WERI-Rb-1 (cell line): ENCODE results near the gene RBM39.
"Not testable (repeated sequence)": the region's sequence is repeated elsewhere in the genome, so short reads cannot be mapped to it uniquely, and the experiment has no call there.

ENCODE experiments used
- DNase-seq: peaks from one replicate; pipeline ENCODE4 v3.0.0-alpha.2; 2020
- H3K27ac ChIP-seq: fragments of 250-450 bp; sonication (Bioruptor Pico); 2 replicates; pipeline ENCODE4 v1.5.1; 2020; ENCODE audit warnings: mild to moderate bottlenecking, moderate library complexity
- H3K27me3 ChIP-seq: fragments of 250-450 bp; sonication (Bioruptor Pico); 2 replicates; pipeline ENCODE4 v1.5.1; 2021; ENCODE audit warnings: mild to moderate bottlenecking, low read depth, moderate library complexity; ENCODE audit not compliant: insufficient read depth, severe bottlenecking
- H3K36me3 ChIP-seq: fragments of 250-450 bp; sonication (Bioruptor Pico); 2 replicates; pipeline ENCODE4 v1.5.1; 2020; ENCODE audit warnings: mild to moderate bottlenecking, moderate library complexity
- H3K4me3 ChIP-seq: 2 replicates; pipeline ENCODE4 v1.5.1; 2011; ENCODE audit warnings: low read depth, mild to moderate bottlenecking, control low read depth, low read length
- H3K9me3 ChIP-seq: fragments of 250-450 bp; sonication (Bioruptor Pico); 2 replicates; pipeline ENCODE4 v1.5.1; 2021; ENCODE audit warnings: mild to moderate bottlenecking, moderate library complexity; ENCODE audit not compliant: severe bottlenecking
- TF ChIP-seq, protein P1 (sequence below): IDR thresholded peaks from 2 replicates; pipeline ENCODE4 v1.5.1; 2011; ENCODE audit warnings: low read depth, mild to moderate bottlenecking, control low read depth, inconsistent platforms, low read length

RBM39 gene

DNA sequence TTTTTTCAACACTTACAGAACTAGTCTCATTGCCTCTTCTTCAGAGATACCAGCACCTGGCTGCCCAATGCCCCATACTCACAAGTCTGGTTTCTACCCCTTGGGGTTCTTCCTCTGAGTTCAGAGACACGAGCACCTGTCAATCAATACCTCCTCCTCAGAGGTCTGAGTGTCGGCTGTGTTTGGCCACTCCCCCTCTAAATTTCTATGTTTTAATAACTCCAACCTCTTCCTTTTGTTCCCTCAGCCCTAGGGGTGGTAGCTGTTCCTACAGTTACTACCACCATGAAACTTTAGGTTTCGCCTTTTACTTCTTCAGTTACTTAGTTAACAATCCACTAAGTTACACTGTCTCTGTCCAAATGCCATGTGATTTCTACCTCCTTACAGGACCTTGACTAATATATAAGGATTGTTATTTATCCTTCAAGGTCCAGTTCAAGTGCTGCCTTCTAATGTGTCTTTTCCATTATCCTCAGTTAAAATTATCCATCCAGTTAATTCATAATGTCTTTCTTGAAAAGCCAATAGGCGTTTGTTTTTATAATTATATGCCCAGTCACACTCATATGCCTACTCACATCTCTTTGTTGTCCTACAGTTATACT is 15.1 kb upstream of the RBM39 start:
- Histone ChIP-seq H3K27ac (peak overlapping the region; percentile 64), H3K4me3 (peak overlapping the region; percentile 6; the same call in 1 of the 2 replicates), H3K36me3 (no peaks in the 10 kb centered on the region), H3K9me3 (peaks cover 2% of the 10 kb centered on the region), H3K27me3 (no peaks in the 10 kb centered on the region)
- TF ChIP-seq, protein P1, sequence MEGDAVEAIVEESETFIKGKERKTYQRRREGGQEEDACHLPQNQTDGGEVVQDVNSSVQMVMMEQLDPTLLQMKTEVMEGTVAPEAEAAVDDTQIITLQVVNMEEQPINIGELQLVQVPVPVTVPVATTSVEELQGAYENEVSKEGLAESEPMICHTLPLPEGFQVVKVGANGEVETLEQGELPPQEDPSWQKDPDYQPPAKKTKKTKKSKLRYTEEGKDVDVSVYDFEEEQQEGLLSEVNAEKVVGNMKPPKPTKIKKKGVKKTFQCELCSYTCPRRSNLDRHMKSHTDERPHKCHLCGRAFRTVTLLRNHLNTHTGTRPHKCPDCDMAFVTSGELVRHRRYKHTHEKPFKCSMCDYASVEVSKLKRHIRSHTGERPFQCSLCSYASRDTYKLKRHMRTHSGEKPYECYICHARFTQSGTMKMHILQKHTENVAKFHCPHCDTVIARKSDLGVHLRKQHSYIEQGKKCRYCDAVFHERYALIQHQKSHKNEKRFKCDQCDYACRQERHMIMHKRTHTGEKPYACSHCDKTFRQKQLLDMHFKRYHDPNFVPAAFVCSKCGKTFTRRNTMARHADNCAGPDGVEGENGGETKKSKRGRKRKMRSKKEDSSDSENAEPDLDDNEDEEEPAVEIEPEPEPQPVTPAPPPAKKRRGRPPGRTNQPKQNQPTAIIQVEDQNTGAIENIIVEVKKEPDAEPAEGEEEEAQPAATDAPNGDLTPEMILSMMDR, result no peak
- no peak for DNase-seq

DNA sequence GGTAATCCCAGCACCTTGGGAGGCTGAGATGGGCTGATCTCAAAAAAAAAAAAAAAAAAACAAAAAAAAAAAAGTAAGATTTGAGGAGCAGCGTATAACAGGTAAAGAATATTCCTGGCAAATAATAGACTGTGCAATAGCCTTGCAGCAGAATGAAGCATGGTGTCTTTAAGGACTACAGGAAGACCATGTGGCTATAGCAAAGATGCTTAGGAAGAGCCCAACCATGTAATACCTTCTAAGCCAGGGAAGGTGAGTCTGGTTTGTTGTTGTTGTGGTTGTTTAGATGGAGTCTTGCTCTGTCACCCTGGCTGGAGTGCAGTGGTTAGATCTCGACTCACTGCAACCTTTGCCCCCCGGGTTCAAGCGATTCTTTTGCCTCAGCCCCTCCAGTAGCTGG is 14.3 kb upstream of the RBM39 start:
- DNase-seq, result no peak
- H3K9me3 ChIP-seq, result peaks cover 2% of the 10 kb centered on the region
- TF ChIP-seq, protein P1, result no peak
- peak overlapping the region; percentile 64 for H3K27ac ChIP-seq
- H3K36me3 ChIP-seq, result no peaks in the 10 kb centered on the region
- no peak overlapping the region for H3K4me3 ChIP-seq
- H3K27me3 ChIP-seq, result no peaks in the 10 kb centered on the region

DNA sequence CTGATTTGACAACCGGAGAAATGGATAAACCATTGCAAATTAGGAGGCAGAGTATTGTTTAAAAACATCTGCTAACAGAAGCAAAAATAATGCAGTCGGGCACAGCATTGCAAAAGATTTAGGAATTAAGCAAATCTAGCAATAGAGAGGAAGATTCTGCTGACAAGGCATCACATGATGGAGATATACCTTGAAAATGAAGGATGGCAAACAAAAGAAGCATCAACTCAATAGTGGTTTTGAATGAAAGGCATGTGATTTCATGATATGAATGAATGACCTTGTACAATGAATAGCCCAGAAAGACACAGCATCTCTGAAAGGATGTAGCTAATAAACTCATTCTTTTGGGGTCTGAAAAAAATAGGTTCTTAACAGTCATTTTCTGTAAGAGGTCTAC is 8.6 kb upstream of the RBM39 start:
- TF ChIP-seq, protein P1, result no peak
- no peaks in the 10 kb centered on the region for H3K36me3 ChIP-seq
- H3K9me3 ChIP-seq, result no peaks in the 10 kb centered on the region
- no peak overlapping the region for H3K27ac ChIP-seq
- DNase-seq, result no peak
- no peak overlapping the region for H3K4me3 ChIP-seq
- no peaks in the 10 kb centered on the region for H3K27me3 ChIP-seq

DNA sequence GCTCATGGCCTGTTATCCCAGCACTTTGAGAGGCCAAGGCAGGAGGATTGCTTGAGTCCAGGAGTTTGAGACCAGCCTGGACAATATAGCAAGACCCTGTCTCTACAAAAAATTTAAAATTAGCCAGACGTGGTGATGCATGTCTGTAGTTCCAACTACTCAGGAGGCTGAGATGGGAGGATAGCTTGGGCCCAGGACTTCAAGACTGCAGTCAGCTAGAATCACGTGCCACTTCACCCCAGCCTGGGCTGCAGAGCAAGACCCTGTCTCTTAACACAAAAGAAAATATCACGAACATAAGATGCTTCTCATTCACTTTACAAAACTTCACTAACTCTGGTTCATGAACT is 2.4 kb upstream of the RBM39 start:
- H3K36me3 ChIP-seq, result peaks cover 24% of the 10 kb centered on the region
- peak overlapping the region; percentile 99 for H3K27ac ChIP-seq
- H3K4me3 ChIP-seq, result not testable (repeated sequence)

GRCh38 chr20:35743693-35744491 is 1.8 kb upstream of the RBM39 start:
- Histone ChIP-seq H3K27me3 (no peaks in the 10 kb centered on the region), H3K4me3 (peak overlapping the region; percentile 47), H3K36me3 (peaks cover 29% of the 10 kb centered on the region), H3K9me3 (no peaks in the 10 kb centered on the region), H3K27ac (peak overlapping the region; percentile 99)
- TF ChIP-seq, protein P1, result no peak
- peak; percentile 77 for DNase-seq

More for the DNA sequence above, 2.4 kb upstream of the RBM39 start:
- not testable (repeated sequence) for H3K27me3 ChIP-seq, H3K9me3 ChIP-seq, DNase-seq

DNA sequence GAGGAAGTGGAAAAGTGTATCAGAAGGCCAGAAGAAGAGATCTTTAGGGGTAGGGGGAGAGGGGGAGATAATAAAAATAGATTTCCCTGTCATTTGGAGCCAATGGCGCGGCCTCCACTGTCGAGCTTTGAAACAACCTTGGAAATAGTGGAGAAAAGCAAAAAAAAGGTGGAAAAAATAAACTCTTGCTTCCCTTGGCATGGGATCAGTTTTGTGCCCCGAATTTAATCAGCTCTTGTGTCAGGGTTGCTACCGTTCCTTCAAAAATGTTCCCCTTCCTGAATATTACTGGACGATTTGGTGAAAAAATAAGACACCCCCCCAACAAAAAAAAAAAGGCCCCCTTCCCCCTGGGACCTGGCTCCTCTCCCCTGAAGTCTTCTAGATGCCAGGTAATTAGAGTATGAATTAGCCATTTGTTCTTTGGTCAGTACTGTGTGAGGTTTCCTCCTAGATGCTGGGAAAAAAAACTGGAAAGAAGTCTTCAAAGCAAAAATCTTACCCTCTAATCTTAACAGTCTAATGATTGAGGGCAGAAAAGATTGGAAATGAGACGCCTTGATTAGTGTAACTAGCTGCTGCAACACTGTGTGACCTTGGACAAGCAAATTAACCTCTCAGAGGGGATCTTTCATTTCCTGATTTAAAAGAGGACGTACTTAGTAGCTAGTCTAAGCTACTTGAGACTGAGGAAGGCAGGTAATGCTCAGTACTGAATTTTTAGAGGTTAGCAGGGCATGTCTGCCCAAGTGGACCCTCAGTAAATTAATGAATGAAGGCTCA is 872 bp upstream of the RBM39 start:
- H3K27ac ChIP-seq, result peak overlapping the region; percentile 99
- DNase-seq, result peak; percentile 49
- peak overlapping the region; percentile 47 for H3K4me3 ChIP-seq
- TF ChIP-seq, protein P1, result no peak
- H3K36me3 ChIP-seq, result peaks cover 39% of the 10 kb centered on the region
- H3K27me3 ChIP-seq, result no peaks in the 10 kb centered on the region
- no peaks in the 10 kb centered on the region for H3K9me3 ChIP-seq
